Uterus (tissue), 4 donors: ENCODE results near the gene EOMES. TPM values are rescaled to one million over a fixed set of nuclear protein-coding genes. Genes with fewer than 3 reads are reported as not detected.

Experiments
- DNase-seq, 2 donors: peaks; one replicate each; pipeline ENCODE4 v3.0.0-alpha.2; 2019 to 2020
- H3K27ac ChIP-seq, 2 donors: fragments of 200-600 bp; sonication (generic); 1 replicate in 1 of 2; 2 replicates in 1 of 2; pipeline ENCODE4 v1.5.1; 2016 to 2018
- H3K27me3 ChIP-seq, 2 donors: fragments of 200-600 bp; sonication (generic); one replicate each; pipeline ENCODE4 v1.5.1; 2018 to 2019; ENCODE audit warnings: control low read depth in 1 of 2
- H3K36me3 ChIP-seq, 2 donors: fragments of 200-600 bp; sonication (generic); one replicate each; pipeline ENCODE4 v1.5.1; 2019; ENCODE audit warnings: control low read depth in 1 of 2
- H3K4me1 ChIP-seq, 2 donors: fragments of 200-600 bp; sonication (generic); one replicate each; pipeline ENCODE4 v1.5.1; 2018 to 2019; ENCODE audit warnings: control low read depth in 1 of 2
- H3K4me3 ChIP-seq, 2 donors: fragments of 200-600 bp; sonication (generic); 1 replicate in 1 of 2; 2 replicates in 1 of 2; pipeline ENCODE4 v1.5.1; 2018 to 2019; ENCODE audit warnings: mild to moderate bottlenecking in 1 of 2
- H3K9me3 ChIP-seq, 2 donors: fragments of 200-600 bp; sonication (generic); one replicate each; pipeline ENCODE4 v1.5.1; 2019; ENCODE audit warnings: control low read depth in 1 of 2
- POLR2A ChIP-seq, 2 donors: fragments of 450-650 bp; IDR thresholded peaks; one replicate each; pipeline ENCODE4 v1.6.1; 2016; ENCODE audit warnings: antibody characterized with exemption in 2 of 2, mild to moderate bottlenecking in 1 of 2, moderate library complexity in 1 of 2
- intact Hi-C: fragments of 100-400 bp; cut with DNase I; formaldehyde crosslinking; loops from one replicate; pipeline ENCODE4 v1.15.1; 2023; ENCODE audit warnings: low total_unique reads
- total RNA-seq, 4 donors: library from RNA; depleted of rRNA in 3 of 4; stranded (reverse); fragments of >200 nt in 3 of 4; gene quantifications; one replicate each; pipeline versions ENCODE4 v1.1.0 to v1.2.4, GENCODE V29; 2014 to 2023
- TF ChIP-seq, protein P1 (sequence below), 4 experiments: fragments of 200-600 bp in 2 of 4; fragments of 450-650 bp in 2 of 4; sonication (generic) in 2 of 4; IDR thresholded peaks; one replicate each; pipeline ENCODE4 v1.5.1; 2016 to 2019; ENCODE audit warnings: antibody characterized with exemption in 4 of 4, mild to moderate bottlenecking in 2 of 4, moderate library complexity in 1 of 4
- donor health status: DM: yes; HTN: yes; CAD: no.

Gene EOMES
- total RNA-seq, 4 donors from 2014 or later, result 0.62 to 0.82 TPM; not detected in 2

GRCh38 chr3:27696906-27697305 is 25.2 kb downstream of the EOMES start:
- H3K9me3 ChIP-seq, result no peaks in the 10 kb centered on the region
- H3K4me1 ChIP-seq, result no peaks in the 10 kb centered on the region
- no peaks in the 10 kb centered on the region for H3K27me3 ChIP-seq
- TF ChIP-seq POLR2A (IDR thresholded peaks at IDR 0.05), result no peak
- TF ChIP-seq, protein P1, sequence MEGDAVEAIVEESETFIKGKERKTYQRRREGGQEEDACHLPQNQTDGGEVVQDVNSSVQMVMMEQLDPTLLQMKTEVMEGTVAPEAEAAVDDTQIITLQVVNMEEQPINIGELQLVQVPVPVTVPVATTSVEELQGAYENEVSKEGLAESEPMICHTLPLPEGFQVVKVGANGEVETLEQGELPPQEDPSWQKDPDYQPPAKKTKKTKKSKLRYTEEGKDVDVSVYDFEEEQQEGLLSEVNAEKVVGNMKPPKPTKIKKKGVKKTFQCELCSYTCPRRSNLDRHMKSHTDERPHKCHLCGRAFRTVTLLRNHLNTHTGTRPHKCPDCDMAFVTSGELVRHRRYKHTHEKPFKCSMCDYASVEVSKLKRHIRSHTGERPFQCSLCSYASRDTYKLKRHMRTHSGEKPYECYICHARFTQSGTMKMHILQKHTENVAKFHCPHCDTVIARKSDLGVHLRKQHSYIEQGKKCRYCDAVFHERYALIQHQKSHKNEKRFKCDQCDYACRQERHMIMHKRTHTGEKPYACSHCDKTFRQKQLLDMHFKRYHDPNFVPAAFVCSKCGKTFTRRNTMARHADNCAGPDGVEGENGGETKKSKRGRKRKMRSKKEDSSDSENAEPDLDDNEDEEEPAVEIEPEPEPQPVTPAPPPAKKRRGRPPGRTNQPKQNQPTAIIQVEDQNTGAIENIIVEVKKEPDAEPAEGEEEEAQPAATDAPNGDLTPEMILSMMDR (IDR thresholded peaks at IDR 0.05), result no peak
- intact Hi-C loops, result no loop called here
- no peak overlapping the region for H3K27ac ChIP-seq
- DNase-seq, result no peak
- no peaks in the 10 kb centered on the region for H3K36me3 ChIP-seq
- no peak overlapping the region for H3K4me3 ChIP-seq

DNA sequence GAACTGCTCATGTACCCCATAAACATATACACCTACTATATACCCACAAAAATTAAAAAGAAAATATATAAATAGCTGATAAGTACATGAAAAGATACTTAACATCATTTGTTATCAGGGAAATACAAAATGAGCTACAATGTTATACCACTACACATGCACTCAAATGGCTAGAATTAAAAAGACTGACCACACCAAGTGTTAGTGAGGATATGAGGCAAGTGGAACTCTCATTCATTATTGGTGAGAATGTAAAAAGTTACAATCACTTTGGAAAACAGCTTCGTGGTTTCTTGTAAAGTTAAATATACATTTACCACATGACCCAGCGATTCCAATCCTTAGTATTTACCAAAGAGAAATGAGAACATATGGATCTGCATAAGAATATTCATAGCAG is 26.5 kb downstream of the EOMES start:
- no peaks in the 10 kb centered on the region for H3K4me1 ChIP-seq
- H3K27ac ChIP-seq, result no peak overlapping the region
- intact Hi-C loops, result no loop called here
- H3K9me3 ChIP-seq, result no peaks in the 10 kb centered on the region
- DNase-seq, result no peak
- no peaks in the 10 kb centered on the region for H3K27me3 ChIP-seq
- H3K4me3 ChIP-seq, result no peak overlapping the region
- TF ChIP-seq, protein P1 (IDR thresholded peaks at IDR 0.05), result no peak
- TF ChIP-seq POLR2A (IDR thresholded peaks at IDR 0.05), result no peak
- H3K36me3 ChIP-seq, result no peaks in the 10 kb centered on the region

DNA sequence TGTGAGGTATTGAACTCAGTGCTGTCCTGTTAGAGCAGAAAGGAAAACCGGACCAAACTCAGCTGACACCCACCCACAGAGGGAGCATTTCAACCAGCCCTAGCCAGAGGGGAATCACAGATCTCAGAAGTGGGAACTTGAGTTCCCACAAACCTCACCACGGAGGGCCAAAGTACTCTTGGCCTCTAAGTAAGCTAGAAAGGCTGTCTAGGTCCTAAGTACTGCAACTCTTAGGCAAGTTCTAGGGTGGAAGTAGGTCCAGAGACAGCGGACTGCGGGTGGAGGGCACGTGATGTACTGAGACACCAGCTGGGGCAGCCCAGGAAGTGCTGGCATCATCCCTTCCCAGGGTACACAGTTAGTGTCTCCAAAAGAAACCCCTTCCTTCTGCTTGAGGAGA is 34.1 kb downstream of the EOMES start:
- intact Hi-C loops, result no loop called here
- DNase-seq, result no peak
- H3K4me1 ChIP-seq, result no peaks in the 10 kb centered on the region
- no peaks in the 10 kb centered on the region for H3K9me3 ChIP-seq
- TF ChIP-seq POLR2A (IDR thresholded peaks at IDR 0.05), result no peak
- TF ChIP-seq, protein P1 (IDR thresholded peaks at IDR 0.05), result no peak
- no peak overlapping the region for H3K27ac ChIP-seq
- no peak overlapping the region for H3K4me3 ChIP-seq
- no peaks in the 10 kb centered on the region for H3K36me3 ChIP-seq
- H3K27me3 ChIP-seq, result no peaks in the 10 kb centered on the region

GRCh38 chr3:27686642-27687041 is 35.5 kb downstream of the EOMES start:
- Histone ChIP-seq H3K27ac (no peak overlapping the region), H3K4me1 (no peaks in the 10 kb centered on the region), H3K36me3 (no peaks in the 10 kb centered on the region), H3K4me3 (no peak overlapping the region), H3K9me3 (no peaks in the 10 kb centered on the region), H3K27me3 (no peaks in the 10 kb centered on the region)
- DNase-seq, result no peak
- TF ChIP-seq, protein P1 (IDR thresholded peaks at IDR 0.05), result no peak
- TF ChIP-seq POLR2A (IDR thresholded peaks at IDR 0.05), result no peak
- intact Hi-C loops, result no loop called here

DNA sequence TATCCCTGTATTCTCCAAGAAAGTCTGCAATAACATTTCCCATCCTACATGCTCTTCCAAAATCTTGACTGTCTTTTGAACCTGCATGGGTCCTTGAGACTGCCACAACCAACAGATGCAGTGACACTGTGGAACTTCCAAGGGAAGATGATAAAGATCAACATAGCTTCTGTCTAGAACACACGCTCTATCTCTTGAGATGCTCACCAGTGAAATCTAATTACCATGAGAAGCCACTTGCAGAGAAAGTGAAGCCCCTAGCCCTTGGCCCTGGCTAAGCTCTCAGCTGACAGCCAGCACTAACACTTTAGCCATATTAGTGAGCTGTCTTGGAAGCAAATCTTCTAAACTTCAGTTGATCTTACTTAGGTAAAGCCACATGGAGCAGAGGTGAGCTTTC is 36.6 kb downstream of the EOMES start:
- Histone ChIP-seq H3K9me3 (no peaks in the 10 kb centered on the region), H3K27me3 (no peaks in the 10 kb centered on the region), H3K36me3 (no peaks in the 10 kb centered on the region), H3K4me1 (no peaks in the 10 kb centered on the region), H3K27ac (no peak overlapping the region), H3K4me3 (no peak overlapping the region)
- no peak for DNase-seq
- intact Hi-C loops, result no loop called here
- TF ChIP-seq, protein P1 (IDR thresholded peaks at IDR 0.05), result no peak
